HG03565 (cell line): ENCODE data around the gene TYMP.
"Not testable (repeated sequence)": the region's sequence is repeated elsewhere in the genome, so short reads cannot be mapped to it uniquely, and the experiment has no call there.

Experiments
- ATAC-seq: cut with Tn5 transposase; IDR thresholded peaks from one replicate; pipeline ENCODE4 v1.9.1; 2021; ENCODE audit warnings: mild to moderate bottlenecking, moderate library complexity; ENCODE audit not compliant: unreplicated experiment

The TYMP gene

DNA sequence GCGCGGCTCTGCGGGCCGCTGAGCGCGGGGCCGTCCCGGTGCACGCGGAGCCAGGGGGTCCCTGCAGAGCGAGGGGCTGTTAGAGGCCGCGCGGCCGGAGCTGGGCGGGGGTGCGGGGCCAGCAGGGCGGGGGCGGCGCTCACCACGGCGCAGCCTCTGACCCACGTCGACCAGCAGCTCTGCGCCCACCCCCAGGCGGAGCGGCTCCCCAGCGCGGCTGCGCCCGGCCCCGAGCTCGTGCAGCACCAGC is 4.0 kb downstream of the TYMP start:
- no peak for ATAC-seq

DNA sequence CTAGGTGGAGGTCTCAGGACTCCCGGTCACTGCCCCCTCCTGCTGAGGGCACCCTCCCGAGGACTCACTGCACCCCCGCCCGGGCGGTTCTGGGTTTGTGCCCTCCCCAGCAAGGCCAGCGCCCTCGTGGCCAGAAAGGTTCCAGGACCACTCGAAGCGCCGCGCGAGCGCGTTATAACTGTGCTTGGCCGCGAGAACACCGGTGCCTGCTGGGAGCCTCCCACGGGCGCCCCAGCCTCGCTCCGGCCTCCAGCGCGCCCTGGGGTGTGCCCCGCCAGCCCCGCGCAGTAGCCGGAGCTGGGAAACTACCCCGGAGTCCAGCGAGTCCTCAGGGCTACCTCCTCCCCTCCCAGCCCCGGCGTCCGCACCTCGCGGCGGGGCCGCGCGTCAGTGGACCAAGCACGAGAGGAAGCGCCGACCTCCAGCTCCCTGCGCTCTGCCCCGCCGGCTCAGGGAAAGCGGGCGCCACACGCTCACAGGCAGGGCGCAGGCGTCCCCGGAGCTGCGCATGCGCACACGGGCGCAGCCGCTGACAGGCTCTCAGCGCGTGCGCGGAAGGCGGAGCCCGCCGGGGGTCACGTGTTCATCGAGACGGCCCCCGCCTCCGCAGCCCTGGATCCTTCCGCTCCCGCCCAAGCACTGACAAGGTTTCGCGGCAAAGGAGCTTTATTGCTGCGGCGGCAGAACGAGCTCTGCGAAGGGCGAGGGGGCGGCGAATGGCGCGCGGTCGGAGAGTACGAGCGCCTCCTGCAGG is 4.5 kb downstream of the TYMP start, which contains the start of gene SCO2:
Gene SCO2 (minus strand): TSS at position 495 of the 754 bp plus-strand sequence. CDS start 1,187 bp downstream, outside the sequence.
- peak; percentile 39 for ATAC-seq

DNA sequence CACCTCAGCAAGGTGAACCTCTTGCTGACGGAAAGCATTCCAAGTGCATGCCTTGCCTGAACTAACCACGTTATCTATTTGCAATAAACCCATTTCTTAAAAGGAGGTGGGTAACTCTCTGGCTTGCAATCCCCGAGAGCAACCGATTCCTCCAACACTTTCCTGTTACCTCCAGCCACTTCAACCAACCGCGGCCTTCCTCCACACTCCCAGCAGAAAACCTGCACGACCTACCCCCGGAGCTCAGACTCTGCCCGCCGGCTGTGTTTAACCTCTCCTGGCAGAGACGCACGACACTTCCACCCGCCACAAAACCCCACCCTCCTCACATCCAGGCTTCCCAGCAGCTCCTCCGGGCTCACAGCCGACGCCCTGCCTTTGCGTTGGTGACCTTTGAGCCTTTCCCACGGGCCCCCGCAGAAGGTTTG is 5.1 kb downstream of the TYMP start:
- no peak for ATAC-seq

DNA sequence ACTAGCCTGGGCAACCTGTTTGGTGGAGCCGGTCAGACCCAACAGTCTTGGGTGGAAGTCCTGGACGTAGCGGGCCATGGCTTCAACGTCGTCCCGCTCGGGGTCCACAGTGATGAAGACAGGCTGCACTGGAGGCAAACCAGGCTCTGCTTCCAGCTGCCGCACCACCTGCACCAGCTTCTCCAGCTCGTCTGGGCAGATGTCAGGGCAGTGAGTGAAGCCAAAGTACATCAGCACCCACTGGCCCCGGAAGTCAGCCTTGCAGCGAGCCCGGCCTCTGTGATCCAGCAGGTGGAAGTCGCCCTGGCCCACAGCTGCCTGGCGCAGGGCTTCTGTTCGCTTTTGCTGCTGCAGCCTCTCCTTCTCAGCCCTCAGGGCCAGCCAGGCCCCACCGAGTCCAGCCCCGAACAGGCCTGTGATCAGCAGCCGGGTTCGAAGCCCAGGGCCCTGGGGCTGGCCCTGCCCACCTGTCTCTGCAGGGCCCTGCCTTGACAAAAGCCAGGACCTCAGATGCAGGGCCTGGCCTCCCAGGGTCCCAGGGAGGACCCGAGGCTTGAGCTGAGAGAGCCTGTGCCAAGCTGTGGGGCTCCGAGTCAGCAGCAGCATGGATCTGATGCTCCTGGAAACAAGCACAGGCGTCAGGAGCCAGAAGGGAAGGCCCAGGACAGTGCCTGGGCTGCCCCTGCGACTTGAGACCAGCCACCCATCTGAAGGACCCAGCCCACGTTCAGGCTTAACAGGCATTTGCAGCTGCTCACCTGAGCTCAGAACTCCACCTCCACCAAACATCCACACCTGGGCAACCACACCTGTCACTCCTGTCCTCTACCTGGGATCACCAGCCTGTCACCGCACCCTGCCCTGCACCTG is 5.8 kb downstream of the TYMP start:
- no peak for ATAC-seq

DNA sequence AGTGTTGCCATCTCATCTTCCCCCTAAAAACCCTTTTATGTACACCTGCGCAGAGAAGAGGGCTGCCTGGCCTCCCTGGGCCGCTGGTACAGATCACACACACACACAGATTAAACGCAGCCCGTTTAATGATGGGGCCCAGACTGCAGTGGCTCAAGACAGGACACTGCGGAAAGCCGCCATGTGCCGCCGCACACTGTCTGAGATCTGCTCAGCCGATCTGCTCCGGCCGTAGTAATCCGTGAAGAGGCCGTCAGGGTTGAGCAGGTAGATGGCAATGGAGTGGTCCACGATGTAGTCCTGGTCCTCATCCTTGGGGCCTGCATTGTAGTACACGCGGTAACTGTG is 6.4 kb downstream of the TYMP start:
- ATAC-seq = no peak

DNA sequence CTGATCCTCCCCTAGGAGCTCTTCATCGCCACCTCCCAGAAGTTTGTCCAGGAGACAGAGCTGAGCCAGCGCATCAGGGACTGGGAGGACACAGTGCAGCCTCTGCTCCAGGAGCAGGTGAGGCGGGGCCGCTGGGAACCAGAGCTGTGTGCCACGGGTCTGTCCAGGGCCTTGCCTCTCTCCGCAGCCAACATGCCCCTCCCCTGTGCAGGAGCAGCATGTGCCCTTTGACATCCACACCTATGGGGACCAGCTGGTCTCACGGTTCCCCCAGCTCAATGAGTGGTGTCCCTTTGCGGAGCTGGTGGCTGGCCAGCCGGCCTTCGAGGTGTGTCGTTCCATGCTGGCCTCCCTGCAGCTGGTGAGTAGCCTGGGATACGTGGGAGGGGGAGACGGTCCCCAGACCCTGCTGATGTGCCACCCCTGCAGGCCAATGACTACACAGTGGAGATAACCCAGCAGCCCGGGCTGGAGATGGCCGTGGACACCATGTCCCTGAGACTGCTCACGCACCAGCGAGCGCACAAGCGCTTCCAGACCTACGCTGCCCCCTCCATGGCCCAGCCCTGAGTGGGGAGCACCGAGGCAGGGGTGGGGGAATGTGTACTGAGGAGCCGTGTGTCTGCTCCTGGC is 6.9 kb downstream of the TYMP start:
- ATAC-seq = no peak

DNA sequence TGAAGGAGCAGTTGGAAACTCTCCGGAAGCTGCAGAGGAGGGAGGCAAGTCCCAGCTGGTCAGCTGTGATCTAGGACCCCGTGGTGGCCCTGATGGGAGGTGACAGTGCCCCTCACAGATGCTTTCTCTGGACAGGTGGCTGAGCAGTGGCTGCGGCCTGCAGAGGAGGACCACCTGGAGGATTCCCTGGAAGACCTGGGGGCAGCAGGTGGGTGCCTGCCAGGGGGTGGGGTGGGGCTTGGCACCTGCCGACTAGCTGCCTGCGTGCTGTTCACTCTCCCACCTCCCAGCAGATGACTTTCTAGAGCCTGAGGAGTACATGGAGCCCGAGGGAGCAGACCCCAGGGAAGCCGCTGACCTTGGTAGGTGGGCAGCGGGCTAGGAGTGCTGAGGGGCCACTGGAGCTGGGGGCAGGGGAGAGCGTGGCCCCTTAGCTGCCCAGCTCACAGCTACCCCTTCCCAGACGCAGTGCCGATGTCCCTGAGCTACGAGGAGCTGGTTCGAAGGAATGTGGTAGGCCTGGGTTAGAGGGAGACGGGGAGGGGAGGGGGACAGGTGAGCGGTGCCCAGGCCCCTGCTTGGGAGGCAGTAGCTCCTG is 7.5 kb downstream of the TYMP start:
- no peak for ATAC-seq

DNA sequence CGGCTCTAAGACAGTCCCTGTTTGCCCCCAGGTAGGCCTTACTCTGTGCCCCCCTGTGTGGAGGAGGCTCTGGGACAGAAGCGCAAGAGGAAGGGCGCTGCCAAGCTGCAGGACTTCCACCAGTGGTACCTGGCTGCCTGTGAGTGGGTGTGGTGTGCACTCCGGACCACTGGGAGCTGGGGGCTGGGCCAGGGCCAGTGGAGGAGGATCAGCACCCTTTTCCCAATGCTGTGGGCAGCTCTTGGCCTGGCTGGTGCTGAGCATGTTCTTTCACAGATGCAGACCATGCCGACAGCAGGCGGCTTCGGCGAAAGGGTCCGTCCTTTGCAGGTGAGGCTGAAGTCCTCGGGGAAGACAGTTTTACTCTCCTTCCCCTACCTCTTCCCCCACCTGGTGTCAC is 8.1 kb downstream of the TYMP start:
- no peak for ATAC-seq

DNA sequence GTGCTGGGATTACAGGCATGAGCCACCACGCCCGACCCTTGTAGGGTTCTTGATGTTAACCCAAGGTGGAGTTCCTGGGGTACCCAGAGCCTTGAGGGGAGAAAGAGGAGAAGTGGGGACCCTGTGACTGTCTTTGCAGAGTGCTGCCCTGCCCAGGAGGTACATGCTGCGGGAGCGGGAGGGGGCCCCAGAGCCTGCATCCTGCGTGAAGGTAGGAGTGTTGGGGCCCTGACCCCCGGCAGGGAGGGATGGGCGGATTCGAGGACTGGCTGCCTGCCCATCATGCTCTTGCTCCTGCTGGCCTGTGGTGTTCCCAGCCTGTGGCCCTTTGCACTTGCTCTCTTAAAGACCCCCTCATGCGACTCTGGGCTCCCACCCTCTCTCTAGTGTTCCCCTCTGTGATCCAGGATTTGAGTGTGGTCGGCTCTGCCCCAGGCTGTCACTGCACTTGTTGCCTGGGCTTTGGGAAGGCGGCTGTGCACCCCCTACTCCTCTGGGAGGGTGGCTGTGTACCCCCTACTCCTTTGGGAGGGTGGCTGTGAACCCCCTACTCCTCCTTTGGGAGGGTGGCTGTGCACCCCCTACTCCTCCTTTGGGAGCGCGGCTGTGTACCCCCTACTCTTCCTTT is 8.9 kb downstream of the TYMP start:
- no peak for ATAC-seq

DNA sequence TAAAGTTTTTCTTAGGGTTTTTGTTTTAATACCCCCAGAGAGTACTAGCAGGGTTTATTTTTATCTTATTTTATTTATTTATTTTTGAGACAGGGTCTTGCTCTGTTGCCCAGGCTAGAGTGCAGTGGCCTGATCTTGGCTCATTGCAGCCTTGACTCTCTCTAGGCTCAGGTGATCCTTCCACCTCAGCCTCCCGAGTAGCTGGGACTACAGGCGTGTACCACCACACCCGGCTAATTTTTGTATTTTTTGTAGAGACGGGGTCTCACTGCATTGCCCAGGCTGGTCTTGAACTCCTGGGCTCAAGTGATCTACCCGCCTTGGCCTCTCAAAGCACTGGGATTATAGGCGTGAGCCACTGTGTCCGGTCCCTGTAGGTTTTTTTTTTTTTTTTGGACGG is 9.6 kb downstream of the TYMP start:
- not testable (repeated sequence) for ATAC-seq

DNA sequence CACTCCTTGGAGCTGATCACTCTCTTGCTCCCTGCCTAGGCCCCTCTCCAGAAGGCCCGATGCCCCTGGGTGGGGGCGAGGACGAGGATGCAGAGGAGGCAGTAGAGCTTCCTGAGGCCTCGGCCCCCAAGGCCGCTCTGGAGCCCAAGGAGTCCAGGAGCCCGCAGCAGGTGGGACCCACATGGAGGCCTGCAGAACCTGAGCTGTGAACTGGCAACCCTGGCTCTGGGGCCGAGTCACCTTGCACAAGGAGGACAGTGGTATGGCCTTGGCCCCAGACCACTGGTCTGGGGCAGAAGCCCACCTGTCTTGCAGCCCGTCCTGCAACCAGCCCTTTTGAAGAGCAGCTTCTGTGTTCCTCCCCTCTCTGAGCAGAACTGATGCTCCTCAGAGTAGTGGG is 10.7 kb downstream of the TYMP start:
- ATAC-seq = no peak

DNA sequence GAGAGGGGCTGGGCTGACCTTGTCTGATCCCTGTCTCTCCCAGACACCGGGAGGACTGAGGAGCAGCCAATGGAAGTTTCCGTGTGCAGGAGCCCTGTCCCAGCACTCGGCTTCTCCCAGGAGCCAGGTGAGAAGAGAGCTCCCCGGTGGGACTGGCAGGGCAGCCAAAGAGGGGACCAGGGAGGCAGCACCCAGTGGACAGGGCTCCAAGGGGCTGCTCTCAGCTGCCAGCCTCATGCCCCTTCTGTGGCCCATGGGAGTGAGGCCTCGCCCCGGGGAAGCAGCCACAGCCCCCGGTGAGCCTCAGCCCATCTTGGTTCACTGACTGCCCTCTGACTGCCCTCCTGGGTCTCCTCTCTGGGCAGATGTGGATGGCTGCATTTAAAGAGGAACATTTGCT is 11.2 kb downstream of the TYMP start:
- no peak for ATAC-seq

DNA sequence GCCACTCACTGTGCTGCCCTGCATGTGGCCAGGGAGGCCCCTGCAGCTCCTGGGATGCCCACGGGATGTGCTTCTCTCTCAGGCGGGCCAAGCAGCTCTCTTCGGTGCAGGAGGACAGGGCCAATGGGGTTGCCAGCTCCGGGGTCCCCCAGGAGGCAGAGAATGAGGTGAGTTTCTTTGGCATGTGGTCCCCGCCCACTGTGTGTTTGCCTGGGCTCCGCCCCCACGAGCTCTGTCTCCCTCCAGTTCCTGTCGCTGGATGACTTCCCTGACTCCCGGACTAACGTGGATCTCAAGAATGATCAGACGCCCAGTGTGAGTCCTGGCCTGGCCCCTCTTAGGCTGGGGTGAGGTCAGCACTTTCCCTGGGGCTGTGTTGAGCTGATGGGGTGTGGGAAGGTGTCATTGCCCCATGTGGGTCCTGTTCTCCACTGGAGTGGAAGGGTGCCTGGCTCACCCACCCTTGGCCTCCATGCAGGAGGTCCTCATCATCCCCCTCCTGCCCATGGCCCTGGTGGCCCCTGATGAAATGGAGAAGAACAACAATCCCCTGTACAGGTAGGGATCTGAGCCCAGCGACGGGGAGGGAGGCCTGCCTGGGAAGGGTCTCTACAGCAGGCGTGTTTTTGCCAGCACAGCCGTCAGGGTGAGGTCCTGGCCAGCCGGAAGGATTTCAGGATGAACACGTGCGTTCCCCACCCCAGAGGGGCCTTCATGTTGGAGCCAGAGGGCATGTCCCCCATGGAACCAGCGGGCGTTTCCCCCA is 12.1 kb downstream of the TYMP start:
- ATAC-seq = no peak

DNA sequence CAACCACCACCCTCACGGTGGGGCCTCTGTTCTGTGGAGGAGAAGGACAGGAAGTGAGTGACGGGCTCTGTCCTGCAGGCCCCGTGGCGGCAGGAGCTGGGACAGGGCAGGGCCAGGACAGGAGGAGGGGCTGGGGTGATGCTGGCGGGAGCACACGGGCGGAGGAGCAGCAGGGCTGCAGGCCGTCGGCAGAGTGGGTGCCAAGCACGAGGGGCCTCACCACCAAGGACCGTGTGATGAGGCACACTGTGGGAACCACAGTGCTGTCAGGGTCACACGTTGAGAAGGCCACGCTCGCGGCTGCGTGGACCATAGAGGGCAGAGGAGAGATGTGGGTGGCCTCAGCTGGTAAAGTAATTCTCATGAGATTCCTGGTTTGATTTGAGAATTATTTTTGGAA is 12.9 kb downstream of the TYMP start:
- no peak for ATAC-seq

DNA sequence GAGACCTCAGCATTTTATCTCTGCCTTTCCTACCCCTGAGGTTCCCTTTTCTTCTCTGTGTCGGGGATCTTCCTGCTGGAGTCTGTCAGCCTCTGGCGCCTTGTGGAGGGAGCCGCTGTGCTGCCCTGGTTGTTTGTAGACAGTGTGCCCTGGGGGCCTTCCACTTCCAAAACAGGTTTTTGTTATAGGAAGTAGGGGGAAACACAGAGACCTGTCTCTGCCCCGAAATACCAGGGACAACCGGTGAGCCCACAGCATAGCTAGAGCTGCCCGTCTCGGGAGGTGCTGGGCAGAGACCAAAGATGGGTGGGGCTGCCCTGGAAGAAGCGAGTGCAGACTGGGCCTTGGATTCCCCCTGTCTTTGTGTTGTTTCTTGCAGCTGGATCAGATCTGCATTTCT is 13.7 kb downstream of the TYMP start:
- ATAC-seq = no peak

DNA sequence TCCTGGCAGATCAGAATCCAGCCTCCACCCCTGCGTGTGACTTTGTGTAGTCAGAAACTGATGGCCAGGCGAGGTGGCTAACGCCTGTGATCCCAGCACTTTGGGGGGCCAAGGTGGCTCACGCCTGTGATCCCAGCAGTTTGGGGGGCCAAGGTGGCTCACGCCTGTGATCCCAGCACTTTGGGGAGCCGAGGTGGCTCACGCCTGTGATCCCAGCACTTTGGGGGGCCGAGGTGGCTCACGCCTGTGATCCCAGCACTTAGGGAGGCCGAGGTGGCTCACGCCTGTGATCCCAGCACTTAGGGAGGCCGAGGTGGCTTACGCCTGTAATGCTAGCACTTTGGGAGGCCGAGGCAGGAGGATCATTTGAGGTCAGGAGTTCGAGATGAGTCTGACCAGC is 16.6 kb downstream of the TYMP start:
- ATAC-seq = no peak

DNA sequence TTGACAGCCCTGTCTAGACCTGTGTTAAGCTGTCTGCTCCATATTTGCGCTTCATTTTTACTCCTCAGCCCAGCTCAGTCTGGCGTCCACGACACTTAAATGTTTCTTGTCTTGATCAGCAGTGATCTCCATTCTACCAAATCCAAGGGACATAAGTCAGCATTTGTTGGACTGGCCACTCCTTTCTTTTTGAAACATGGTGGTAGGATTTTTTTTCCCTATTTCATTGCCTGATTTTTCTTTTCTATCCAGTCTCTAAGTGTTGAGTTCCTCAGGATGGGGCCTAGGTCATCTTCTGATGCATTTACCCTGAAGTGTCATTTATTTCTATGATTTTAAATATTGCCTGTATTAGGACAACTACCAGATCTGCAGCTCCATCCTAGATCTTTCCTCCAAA is 20.9 kb downstream of the TYMP start:
- no peak for ATAC-seq

DNA sequence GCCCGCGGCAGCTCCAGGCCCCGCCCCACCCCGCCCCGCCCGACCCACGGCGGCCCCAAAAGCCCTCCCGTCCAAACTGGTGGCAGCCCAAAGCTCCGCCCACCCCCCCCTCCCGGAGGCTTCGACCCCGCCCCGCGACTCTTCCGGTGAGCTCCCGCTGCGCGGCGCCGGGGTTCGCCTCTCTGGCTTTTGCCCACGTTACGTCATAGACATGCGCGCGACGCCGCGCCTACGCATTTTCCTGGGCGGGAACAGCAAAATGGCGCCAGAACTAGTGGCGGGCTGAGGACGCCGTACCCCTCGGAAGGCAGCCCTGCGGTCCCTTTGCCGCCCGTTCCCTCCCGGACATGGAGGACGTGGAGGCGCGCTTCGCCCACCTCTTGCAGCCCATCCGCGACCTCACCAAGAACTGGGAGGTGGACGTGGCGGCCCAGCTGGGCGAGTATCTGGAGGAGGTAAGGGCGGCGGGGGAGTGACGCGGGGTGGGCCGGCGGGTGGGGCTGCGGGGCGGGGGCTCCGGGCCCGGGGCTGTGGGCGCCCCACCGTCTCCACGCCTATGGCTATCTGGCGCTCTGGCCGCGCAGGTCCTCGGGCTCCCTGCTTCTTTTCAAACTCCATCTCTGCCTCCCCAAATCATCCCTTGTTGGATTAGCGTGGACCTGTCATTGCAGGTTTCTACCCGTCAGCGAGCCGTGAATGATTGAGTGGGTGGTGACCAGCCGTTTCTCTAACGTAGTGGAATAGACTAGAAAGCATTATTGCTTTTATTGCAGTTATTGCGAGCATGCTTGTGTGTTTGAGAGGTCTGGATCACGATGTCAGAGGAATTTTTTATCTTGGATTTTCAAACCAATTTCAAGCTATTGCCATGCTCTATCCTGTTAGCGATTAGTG is 21.6 kb downstream of the TYMP start, which contains the start of gene NCAPH2:
Gene NCAPH2 (plus strand): TSS at position 234 of the 894 bp plus-strand sequence. CDS start 114 bp downstream, at position 348.
- peak; percentile 72 for ATAC-seq

DNA sequence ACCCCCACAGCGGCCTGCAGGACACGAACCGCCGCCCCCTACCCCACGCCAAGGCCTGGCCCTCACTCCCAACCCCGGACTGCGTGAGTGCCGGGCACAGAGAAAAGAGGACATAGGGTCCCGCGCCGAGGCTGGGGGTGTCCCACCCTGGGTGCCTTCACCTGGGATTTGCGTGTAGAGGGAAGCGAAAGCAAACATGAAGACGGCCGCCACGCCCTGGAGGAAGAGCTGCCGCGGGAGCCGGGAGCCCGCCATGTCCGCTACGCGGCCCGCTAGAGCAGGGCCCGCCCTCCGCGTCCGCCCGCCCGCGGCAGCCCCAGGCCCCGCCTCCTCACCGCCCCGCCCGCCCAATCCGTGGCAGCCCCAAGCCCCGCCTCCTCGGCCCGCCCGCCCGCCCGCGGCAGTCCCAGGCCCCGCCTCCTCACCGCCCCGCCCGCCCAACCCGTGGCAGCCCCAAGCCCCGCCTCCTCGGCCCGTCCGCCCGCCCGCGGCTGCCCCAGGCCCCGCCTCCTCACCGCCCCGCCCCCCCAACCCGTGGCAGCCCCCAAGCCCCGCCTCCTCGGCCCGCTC is 22.3 kb downstream of the TYMP start, which contains the start of gene LMF2:
Gene LMF2 (minus strand): TSS at position 282 of the 570 bp plus-strand sequence. CDS start 27 bp downstream, at position 255.
- ATAC-seq = peak; percentile 33
